HG03135 (cell line): Measurements from ENCODE around the gene MBL2.

ENCODE experiments used
- ATAC-seq: cut with Tn5 transposase; IDR thresholded peaks from one replicate; pipeline ENCODE4 v1.9.1; 2021; ENCODE audit warnings: mild to moderate bottlenecking, moderate library complexity; ENCODE audit not compliant: unreplicated experiment

Gene MBL2

DNA sequence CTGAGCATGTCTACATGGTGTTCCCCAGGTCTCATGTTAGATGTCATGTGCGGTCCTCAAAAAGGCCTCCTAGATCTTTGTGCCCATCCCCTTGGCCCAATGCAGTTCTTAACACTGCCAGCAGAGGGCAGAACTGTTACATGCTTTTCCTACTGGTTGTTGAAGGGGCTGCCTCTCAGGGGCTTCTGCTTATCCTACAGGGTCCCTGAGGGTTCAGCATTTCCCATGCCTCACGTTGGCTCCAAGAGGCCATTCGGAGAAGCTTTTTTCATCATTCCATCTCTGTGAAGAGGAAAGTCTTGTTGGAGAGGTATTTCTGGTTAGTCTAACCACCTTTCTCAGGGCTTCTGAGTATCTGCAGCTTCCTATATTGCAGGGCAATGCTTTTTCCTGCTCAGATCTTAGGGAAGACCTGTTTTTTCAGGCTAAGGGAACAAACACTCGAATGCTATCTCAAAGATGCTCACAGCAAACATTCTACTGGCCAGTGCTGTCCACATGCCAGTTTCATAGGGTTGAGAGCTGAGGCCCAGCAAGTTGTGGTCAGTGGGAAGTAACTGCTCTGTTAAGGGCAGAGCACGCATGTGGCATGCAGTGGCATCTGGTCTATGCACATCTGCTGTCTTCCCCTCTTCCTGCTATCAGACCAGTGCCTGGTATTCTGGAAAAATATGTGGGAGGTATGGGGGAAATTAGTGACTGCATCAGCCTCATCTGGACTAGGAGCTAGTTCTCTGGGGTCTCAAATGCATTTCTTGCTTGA is 31.5 kb downstream of the MBL2 start:
- peak; percentile 71 for ATAC-seq

DNA sequence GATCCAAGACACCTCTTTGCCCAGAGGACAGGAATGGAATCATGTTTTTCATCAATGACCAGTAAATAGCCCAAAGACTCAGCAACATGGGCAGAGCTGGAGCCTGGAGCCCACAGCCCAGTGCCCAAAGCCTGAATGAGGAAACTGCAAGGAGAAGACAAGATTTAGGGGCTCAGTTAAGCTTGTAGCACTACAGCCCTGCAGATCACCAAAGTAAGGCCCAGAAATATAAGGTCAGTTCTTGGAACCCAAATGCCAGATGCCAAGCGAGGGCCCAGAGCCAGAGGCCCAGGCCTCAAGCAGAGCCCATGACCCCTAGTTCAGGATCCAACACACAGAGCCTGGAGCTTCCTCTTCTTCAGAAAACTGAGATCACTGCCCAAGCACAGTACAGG is 32.4 kb downstream of the MBL2 start:
- ATAC-seq = no peak

DNA sequence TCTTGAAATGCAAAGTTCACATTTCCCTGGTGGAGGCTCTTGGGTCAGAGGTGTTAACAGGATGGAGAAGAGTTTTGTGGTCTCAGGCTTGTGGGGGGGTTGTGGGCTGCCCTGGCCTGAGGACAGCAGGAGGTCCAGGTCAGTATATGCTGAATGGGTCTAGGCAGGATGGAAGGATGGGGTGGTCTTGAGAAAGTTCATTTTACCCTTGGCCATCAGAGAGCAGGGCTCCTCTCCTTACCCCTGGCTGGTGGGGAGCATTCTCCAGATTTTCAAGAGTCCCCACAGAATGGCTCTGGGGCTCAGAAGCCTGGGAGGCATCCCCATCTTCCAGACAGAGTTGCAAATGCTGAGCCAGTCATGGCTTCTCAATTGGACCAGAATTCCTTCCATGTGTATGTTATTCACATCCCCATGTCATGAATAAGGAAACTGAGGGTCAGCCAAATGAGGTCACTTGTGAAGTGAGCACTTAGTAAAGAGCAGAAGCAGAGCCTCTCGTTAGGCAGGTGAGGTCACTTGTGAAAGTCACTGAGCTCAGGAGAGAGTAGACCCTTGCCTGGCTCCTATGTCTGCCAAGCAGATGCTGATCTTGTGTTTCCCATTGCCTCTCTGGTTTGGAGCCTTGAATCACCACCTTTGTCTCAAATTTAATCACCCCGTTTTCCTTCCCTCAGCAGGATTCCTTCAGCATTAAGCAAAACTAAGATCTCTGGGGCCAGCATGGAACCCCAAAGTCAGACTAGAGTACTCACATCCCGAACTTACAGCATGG is 33.0 kb downstream of the MBL2 start:
- no peak for ATAC-seq

DNA sequence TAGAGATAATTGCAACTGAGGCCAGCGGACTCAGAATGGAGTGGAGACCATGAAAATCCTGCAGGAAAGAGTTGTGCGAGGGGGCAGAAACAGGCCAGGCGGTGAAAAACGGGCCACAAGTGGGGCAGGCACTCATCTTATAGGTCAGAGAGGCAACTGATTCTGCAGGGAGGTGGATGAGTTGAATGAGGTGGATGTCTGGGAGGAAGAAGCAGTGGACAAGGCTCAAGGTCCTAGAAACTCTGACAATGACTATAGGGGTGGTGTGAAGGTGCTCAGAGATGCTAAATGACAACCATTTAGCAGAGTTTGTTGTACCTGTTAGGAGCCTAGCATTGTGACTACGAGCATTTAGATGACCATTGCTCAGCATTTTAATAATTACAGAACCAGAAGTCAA is 33.6 kb downstream of the MBL2 start:
- no peak for ATAC-seq

DNA sequence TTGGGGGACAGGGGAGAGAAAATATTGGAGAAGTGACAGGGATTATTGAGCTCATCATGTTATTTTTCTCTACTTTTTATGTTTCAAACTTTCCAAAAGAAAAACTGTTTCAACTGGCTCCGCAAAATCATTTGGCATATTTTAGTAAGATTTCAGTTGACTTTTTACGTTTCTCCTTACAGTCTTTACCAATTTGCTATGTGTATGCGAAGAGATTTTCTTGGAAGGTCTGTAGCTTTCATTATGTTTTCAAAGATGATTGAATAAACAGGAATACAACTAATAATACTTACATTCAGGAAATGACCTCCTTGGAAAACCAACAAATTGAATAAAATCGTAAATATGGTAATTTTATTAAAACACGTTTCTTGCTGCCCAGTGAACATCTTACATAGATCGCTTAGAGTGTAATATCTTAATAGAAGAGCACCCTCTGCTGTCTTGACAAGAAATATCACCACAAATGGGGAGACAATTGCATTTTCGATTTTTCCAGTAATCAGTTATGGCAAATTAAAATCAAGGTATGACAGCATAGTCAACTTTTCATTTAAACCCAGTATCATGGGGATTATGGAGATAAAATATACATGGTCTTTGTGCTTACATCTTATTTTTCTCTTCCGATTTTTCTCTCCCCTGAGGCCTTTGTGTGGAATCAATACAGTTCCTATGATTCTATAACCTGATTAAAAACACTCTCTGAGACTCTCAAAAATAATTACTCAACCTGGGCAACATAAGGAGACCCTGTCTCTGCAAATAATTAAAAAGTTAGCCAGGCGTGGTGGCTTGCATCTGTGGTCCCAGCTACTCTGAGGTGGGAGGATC is 43.1 kb downstream of the MBL2 start:
- ATAC-seq = no peak

DNA sequence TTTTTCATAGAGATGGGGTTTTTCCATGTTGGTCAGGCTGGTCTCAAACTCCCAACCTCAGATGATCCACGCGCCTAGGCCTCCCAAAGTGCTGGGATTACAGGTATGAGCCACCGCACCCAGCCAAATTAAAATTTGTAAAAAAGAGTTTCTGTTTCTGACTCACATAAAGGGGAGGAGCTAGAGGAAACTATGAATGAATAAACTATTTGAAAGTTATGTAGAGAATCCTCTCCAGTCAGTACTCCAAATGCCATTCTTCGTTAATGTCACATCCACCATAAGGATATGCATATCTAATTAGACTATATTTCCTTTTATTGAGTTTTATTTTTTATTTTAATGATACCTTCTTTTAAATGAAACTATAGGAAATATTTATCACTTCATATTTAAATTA is 52.6 kb downstream of the MBL2 start:
- no peak for ATAC-seq
